WI38 (cell line): ENCODE results near the gene SH3RF3.

Experiments used
- H3K4me3 ChIP-seq: 2 replicates; pipeline ENCODE4 v1.5.1; 2011; ENCODE audit warnings: low read depth, mild to moderate bottlenecking, control low read depth, low read length
- CTCF ChIP-seq: IDR thresholded peaks from 2 replicates; pipeline ENCODE4 v1.5.1; 2012; ENCODE audit warnings: low read depth, mild to moderate bottlenecking, control low read depth, low read length

Gene SH3RF3

GRCh38 chr2:109368798-109369197 lies 239.8 kb downstream of the SH3RF3 start:
- H3K4me3 ChIP-seq, result no peak overlapping the region
- TF ChIP-seq CTCF, result no peak

GRCh38 chr2:109369671-109370191 lies 240.7 kb downstream of the SH3RF3 start:
- no peak for TF ChIP-seq CTCF
- no peak overlapping the region for H3K4me3 ChIP-seq

GRCh38 chr2:109370399-109371035 lies 241.5 kb downstream of the SH3RF3 start:
- TF ChIP-seq CTCF, result no peak
- no peak overlapping the region for H3K4me3 ChIP-seq

- TF ChIP-seq CTCF, result no peak
- no peak overlapping the region for H3K4me3 ChIP-seq
These were observed 242.6 kb downstream of the SH3RF3 start for GRCh38 chr2:109371481-109372170.

- TF ChIP-seq CTCF, result no peak
- H3K4me3 ChIP-seq, result no peak overlapping the region
These were observed 243.2 kb downstream of the SH3RF3 start for GRCh38 chr2:109372171-109372568.

- TF ChIP-seq CTCF, result no peak
- no peak overlapping the region for H3K4me3 ChIP-seq
These were observed 243.6 kb downstream of the SH3RF3 start for GRCh38 chr2:109372614-109373013.

- no peak overlapping the region for H3K4me3 ChIP-seq
- no peak for TF ChIP-seq CTCF
These were observed 245.0 kb downstream of the SH3RF3 start for GRCh38 chr2:109373791-109374547.
